ENCODE results near the gene GPSM1.

Gene GPSM1

GRCh38 chr9:136304981-136305380 is 22.4 kb upstream of the GPSM1 start:
- no peak for DNase-seq (ENCODE audit: low read depth in 2 of 2)

GRCh38 chr9:136305804-136306203 is 21.5 kb upstream of the GPSM1 start:
- DNase-seq (ENCODE audit: low read depth in 2 of 2) = no peak

- DNase-seq (ENCODE audit: low read depth in 2 of 2) = no peak
These were observed 20.8 kb upstream of the GPSM1 start for GRCh38 chr9:136306211-136307208.

- DNase-seq (ENCODE audit: low read depth in 2 of 2) = no peak
These were observed 20.1 kb upstream of the GPSM1 start for GRCh38 chr9:136307215-136307750.

- no peak for DNase-seq (ENCODE audit: low read depth in 2 of 2)
These were observed 19.2 kb upstream of the GPSM1 start for GRCh38 chr9:136308006-136308701.

- DNase-seq (ENCODE audit: low read depth in 2 of 2) = no peak
These were observed 18.7 kb upstream of the GPSM1 start for GRCh38 chr9:136308702-136309053.

- no peak for DNase-seq (ENCODE audit: low read depth in 2 of 2)
These were observed 18.1 kb upstream of the GPSM1 start for GRCh38 chr9:136309101-136309801.

- no peak for DNase-seq (ENCODE audit: low read depth in 2 of 2)
These were observed 17.5 kb upstream of the GPSM1 start for GRCh38 chr9:136309806-136310220.

GRCh38 chr9:136310273-136311030 is 16.9 kb upstream of the GPSM1 start:
- no peak for DNase-seq (ENCODE audit: low read depth in 2 of 2)

- no peak for DNase-seq (ENCODE audit: low read depth in 2 of 2)
These were observed 16.0 kb upstream of the GPSM1 start for GRCh38 chr9:136311051-136312008.

- DNase-seq (ENCODE audit: low read depth in 2 of 2) = no peak
These were observed 15.3 kb upstream of the GPSM1 start for GRCh38 chr9:136312009-136312375.

- peak; percentile 25 to 27 for DNase-seq (ENCODE audit: low read depth in 2 of 2)
These were observed 14.9 kb upstream of the GPSM1 start for GRCh38 chr9:136312436-136312835.

- no peak for DNase-seq (ENCODE audit: low read depth in 2 of 2)
These were observed 14.0 kb upstream of the GPSM1 start for GRCh38 chr9:136313111-136314055.

- no peak for DNase-seq (ENCODE audit: low read depth in 2 of 2)
These were observed 13.3 kb upstream of the GPSM1 start for GRCh38 chr9:136314056-136314416.

GRCh38 chr9:136314944-136315343 is 12.4 kb upstream of the GPSM1 start:
- DNase-seq (ENCODE audit: low read depth in 2 of 2) = no peak

- DNase-seq (ENCODE audit: low read depth in 2 of 2) = no peak
These were observed 11.0 kb upstream of the GPSM1 start for GRCh38 chr9:136316271-136316751.

- DNase-seq (ENCODE audit: low read depth in 2 of 2) = no peak
These were observed 10.3 kb upstream of the GPSM1 start for GRCh38 chr9:136316896-136317676.

GRCh38 chr9:136317695-136318094 is 9.6 kb upstream of the GPSM1 start:
- no peak for DNase-seq (ENCODE audit: low read depth in 2 of 2)

Measured in stimulated activated CD8-positive, alpha-beta memory T cell treated with anti-CD3 and anti-CD28 coated beads, Interleukin-2, amount 100 ng/mL, for 48 hours (primary cell).